Endothelial cell of umbilical vein (primary cell): ENCODE measurements around the gene IQCC.

ENCODE experiments used
- CTCF ChIP-seq, 2 donors: IDR thresholded peaks; 1 replicate in 1 of 2; 2 replicates in 1 of 2; pipeline ENCODE4 v1.5.1; 2011; ENCODE audit warnings: low read length in 2 of 2, mild to moderate bottlenecking in 2 of 2, moderate library complexity in 2 of 2, control low read depth in 1 of 2, inconsistent platforms in 1 of 2, low read depth in 1 of 2; ENCODE audit not compliant: insufficient read depth in 1 of 2; ENCODE audit errors: extremely low read depth in 1 of 2
- EZH2 ChIP-seq: IDR thresholded peaks from 2 replicates; pipeline ENCODE4 v1.6.1; 2012; ENCODE audit warnings: borderline replicate concordance, low read depth, mild to moderate bottlenecking, moderate library complexity, low read length, inconsistent platforms; ENCODE audit not compliant: severe bottlenecking
- FOS ChIP-seq: IDR thresholded peaks from 2 replicates; pipeline ENCODE4 v1.6.1; 2011; ENCODE audit warnings: mild to moderate bottlenecking, low read length, moderate library complexity, borderline replicate concordance; ENCODE audit not compliant: insufficient read depth
- GATA2 ChIP-seq: IDR thresholded peaks from 2 replicates; pipeline ENCODE4 v1.7.0; 2011; ENCODE audit warnings: low read depth, mild to moderate bottlenecking, moderate library complexity, mixed read lengths, low read length; ENCODE audit not compliant: insufficient read length, insufficient read depth
- MAX ChIP-seq: IDR thresholded peaks from 2 replicates; pipeline ENCODE4 v1.6.1; 2011; ENCODE audit not compliant: insufficient read depth, insufficient read length
- MYC ChIP-seq: IDR thresholded peaks from one replicate; pipeline ENCODE4 v1.6.1; 2011; ENCODE audit warnings: mild to moderate bottlenecking, low read depth, low read length
- POLR2A ChIP-seq: IDR thresholded peaks from 2 replicates; pipeline ENCODE4 v1.6.1; 2012; ENCODE audit warnings: low read depth, mild to moderate bottlenecking, control low read depth, low read length
- POLR2AphosphoS5 ChIP-seq: IDR thresholded peaks from 2 replicates; pipeline ENCODE4 v1.6.1; 2012; ENCODE audit warnings: low read depth, mild to moderate bottlenecking, control low read depth, low read length, moderate library complexity; ENCODE audit not compliant: insufficient read depth

GRCh38 chr1:32221581-32221979, 16.1 kb downstream of the IQCC start:
- TF ChIP-seq CTCF (IDR thresholded peaks at IDR 0.05; ENCODE audit: extremely low read depth in 1 of 2, insufficient read depth in 1 of 2, low read depth in 1 of 2, low read length in 2 of 2) (no peak), POLR2A (no peak), FOS (no peak), MAX (no peak), POLR2AphosphoS5 (no peak), EZH2 (no peak), GATA2 (no peak), MYC (no peak)
